ENCODE measurements around the gene PRKCA.

GRCh38 chr17:66753126-66753920 is 450.9 kb downstream of the PRKCA start:
- TF ChIP-seq CTCF (IDR thresholded peaks at IDR 0.05) (no peak), EP300 (IDR thresholded peaks at IDR 0.05) (no peak)

Data from ovary (tissue), 3 donors.